Neural cell (in vitro differentiated cells): ENCODE results near the gene THTPA.

Source experiments
- EZH2 ChIP-seq: fragments of 200-600, 300-800 bp; shearing (Covaris generic), sonication (generic); IDR thresholded peaks from 2 replicates; pipeline ENCODE4 v1.6.1; 2014; ENCODE audit warnings: antibody characterized with exemption, low read length, borderline replicate concordance, mild to moderate bottlenecking; ENCODE audit not compliant: insufficient read depth, poor library complexity, severe bottlenecking
- POLR2AphosphoS5 ChIP-seq: IDR thresholded peaks from 2 replicates; pipeline ENCODE4 v1.6.1; 2012
- RAD21 ChIP-seq: fragments of 450-650 bp; conservative IDR thresholded peaks from 2 replicates; pipeline ENCODE4 v1.6.1; 2014; ENCODE audit warnings: antibody characterized with exemption, mild to moderate bottlenecking, moderate library complexity
- TAF1 ChIP-seq: IDR thresholded peaks from 2 replicates; pipeline ENCODE4 v1.6.1; 2012; ENCODE audit warnings: low read depth
- TF ChIP-seq, protein P1 (sequence below): fragments of 450-650 bp; IDR thresholded peaks from 2 replicates; pipeline ENCODE4 v1.5.1; 2014; ENCODE audit warnings: antibody characterized with exemption, mild to moderate bottlenecking, moderate library complexity; ENCODE audit not compliant: poor library complexity, severe bottlenecking
- TF ChIP-seq, protein P2 (sequence below): IDR thresholded peaks from 2 replicates; pipeline ENCODE4 v1.6.1; 2012; ENCODE audit warnings: borderline replicate concordance

DNA sequence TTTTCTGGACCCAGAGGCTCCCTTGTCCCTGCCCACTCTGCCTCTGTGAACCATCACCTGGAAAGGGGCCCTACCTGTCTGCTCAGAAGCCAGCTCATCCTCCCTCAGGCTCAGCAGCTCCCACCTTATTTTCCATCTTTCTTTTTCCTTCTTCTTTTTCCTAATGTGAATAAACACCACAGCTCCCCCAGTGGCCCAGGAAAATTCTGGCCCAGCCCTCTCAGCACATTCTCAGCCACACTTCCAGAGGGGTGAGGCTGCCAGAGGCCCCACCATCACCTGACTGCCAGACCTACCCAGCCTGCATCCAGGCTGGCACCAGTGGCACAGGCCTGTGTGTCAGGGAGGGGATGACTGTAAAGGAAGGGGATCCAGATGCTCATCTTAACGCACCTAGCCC lies 27.5 kb upstream of the THTPA start:
- TF ChIP-seq, protein P1, sequence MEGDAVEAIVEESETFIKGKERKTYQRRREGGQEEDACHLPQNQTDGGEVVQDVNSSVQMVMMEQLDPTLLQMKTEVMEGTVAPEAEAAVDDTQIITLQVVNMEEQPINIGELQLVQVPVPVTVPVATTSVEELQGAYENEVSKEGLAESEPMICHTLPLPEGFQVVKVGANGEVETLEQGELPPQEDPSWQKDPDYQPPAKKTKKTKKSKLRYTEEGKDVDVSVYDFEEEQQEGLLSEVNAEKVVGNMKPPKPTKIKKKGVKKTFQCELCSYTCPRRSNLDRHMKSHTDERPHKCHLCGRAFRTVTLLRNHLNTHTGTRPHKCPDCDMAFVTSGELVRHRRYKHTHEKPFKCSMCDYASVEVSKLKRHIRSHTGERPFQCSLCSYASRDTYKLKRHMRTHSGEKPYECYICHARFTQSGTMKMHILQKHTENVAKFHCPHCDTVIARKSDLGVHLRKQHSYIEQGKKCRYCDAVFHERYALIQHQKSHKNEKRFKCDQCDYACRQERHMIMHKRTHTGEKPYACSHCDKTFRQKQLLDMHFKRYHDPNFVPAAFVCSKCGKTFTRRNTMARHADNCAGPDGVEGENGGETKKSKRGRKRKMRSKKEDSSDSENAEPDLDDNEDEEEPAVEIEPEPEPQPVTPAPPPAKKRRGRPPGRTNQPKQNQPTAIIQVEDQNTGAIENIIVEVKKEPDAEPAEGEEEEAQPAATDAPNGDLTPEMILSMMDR: no peak
- no peak for TF ChIP-seq POLR2AphosphoS5
- no peak for TF ChIP-seq TAF1
- no peak for TF ChIP-seq RAD21
- TF ChIP-seq, protein P2, sequence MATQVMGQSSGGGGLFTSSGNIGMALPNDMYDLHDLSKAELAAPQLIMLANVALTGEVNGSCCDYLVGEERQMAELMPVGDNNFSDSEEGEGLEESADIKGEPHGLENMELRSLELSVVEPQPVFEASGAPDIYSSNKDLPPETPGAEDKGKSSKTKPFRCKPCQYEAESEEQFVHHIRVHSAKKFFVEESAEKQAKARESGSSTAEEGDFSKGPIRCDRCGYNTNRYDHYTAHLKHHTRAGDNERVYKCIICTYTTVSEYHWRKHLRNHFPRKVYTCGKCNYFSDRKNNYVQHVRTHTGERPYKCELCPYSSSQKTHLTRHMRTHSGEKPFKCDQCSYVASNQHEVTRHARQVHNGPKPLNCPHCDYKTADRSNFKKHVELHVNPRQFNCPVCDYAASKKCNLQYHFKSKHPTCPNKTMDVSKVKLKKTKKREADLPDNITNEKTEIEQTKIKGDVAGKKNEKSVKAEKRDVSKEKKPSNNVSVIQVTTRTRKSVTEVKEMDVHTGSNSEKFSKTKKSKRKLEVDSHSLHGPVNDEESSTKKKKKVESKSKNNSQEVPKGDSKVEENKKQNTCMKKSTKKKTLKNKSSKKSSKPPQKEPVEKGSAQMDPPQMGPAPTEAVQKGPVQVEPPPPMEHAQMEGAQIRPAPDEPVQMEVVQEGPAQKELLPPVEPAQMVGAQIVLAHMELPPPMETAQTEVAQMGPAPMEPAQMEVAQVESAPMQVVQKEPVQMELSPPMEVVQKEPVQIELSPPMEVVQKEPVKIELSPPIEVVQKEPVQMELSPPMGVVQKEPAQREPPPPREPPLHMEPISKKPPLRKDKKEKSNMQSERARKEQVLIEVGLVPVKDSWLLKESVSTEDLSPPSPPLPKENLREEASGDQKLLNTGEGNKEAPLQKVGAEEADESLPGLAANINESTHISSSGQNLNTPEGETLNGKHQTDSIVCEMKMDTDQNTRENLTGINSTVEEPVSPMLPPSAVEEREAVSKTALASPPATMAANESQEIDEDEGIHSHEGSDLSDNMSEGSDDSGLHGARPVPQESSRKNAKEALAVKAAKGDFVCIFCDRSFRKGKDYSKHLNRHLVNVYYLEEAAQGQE: no peak
- TF ChIP-seq EZH2: no peak
